BLaER1 treated with 17β-estradiol and CSF1 and Interleukin-3, amounts not matched to agents 10 nM and 100 nM (cell line): ENCODE results near the gene EPHA2.

ENCODE experiments used
- H3K27ac ChIP-seq, 11 experiments: shearing (Covaris generic); formaldehyde crosslinking; 2 replicates each; pipeline ENCODE4 v1.8.1; 2022
- H3K27me3 ChIP-seq, 11 experiments: shearing (Covaris generic); formaldehyde crosslinking; 2 replicates each; pipeline ENCODE4 v1.8.1; 2022
- H3K36me3 ChIP-seq, 11 experiments: shearing (Covaris generic); formaldehyde crosslinking; 2 replicates each; pipeline ENCODE4 v1.8.1; 2022
- H3K4me1 ChIP-seq, 10 experiments: shearing (Covaris generic); formaldehyde crosslinking; 2 replicates each; pipeline ENCODE4 v1.8.1; 2022
- H3K4me2 ChIP-seq, 11 experiments: shearing (Covaris generic); formaldehyde crosslinking; 2 replicates each; pipeline ENCODE4 v1.8.1; 2022
- H3K4me3 ChIP-seq, 10 experiments: shearing (Covaris generic); formaldehyde crosslinking; 2 replicates each; pipeline ENCODE4 v1.8.1; 2022
- H3K9ac ChIP-seq, 11 experiments: shearing (Covaris generic); formaldehyde crosslinking; 2 replicates each; pipeline ENCODE4 v1.8.1; 2022
- H3K9me3 ChIP-seq, 11 experiments: shearing (Covaris generic); formaldehyde crosslinking; replicated peaks in 1 of 11; 2 replicates each; pipeline ENCODE4 v1.8.1; 2022
- H4K20me1 ChIP-seq, 11 experiments: shearing (Covaris generic); formaldehyde crosslinking; 2 replicates each; pipeline ENCODE4 v1.8.1; 2022
- Cebpa-rat ChIP-seq, 11 experiments: shearing (Covaris generic); IDR thresholded peaks; 2 replicates each; pipeline ENCODE4 v1.8.1; 2022

EPHA2 gene

DNA sequence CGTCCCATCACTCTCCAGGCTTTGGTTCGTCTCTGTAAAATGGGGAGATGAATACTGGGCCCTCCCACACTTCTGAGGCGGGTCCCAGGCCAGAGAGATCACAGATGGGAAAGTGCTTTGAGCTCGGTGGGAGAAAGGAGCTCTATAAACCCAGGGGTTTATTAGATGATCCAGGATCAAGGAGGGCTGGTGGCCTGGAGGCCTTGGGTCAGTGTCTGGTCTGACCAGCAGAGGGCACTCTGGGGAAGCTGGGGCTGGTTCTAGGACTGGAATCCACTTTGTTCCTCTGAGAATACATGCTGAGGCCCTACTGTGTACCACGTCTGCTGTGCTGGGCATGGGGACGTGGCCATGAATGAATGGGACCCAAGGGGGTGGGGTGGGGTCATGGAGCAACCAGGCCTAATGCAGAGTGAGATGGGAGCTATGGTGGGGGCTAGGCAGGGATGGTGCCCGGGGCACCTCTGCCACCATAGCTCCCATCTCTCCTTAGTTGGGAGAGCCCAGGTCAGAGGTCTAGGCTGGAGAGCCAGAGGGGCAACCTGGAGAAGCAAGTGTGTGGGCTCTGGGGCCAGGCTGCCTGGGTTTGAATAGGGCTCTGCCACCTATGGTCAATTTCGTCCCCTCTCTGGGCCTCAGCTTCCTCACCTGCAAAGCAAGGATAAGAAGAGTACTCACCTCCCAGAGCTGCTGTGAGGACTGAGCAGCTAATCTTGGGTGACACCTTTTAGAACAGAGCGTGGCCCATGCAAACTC lies 73.4 kb downstream of the EPHA2 start:
- Histone ChIP-seq H3K4me1 (peaks cover 9 to 20% (median 14%) of the 10 kb centered on the region in 10 experiments), H3K9me3 (no peaks in the 10 kb centered on the region), H3K9ac (peak overlapping the region in 1 of 11 experiments; percentile 41; a peak in 2 of 22 replicates), H3K4me3 (no peak overlapping the region), H3K27ac (no peak overlapping the region), H4K20me1 (peaks cover 0 to 6% (median 0%) of the 10 kb centered on the region in 11 experiments; a peak in 1 of 22 replicates), H3K27me3 (no peaks in the 10 kb centered on the region), H3K36me3 (no peaks in the 10 kb centered on the region), H3K4me2 (no peak overlapping the region)
- TF ChIP-seq Cebpa-rat (IDR thresholded peaks at IDR 0.05), result no peak

DNA sequence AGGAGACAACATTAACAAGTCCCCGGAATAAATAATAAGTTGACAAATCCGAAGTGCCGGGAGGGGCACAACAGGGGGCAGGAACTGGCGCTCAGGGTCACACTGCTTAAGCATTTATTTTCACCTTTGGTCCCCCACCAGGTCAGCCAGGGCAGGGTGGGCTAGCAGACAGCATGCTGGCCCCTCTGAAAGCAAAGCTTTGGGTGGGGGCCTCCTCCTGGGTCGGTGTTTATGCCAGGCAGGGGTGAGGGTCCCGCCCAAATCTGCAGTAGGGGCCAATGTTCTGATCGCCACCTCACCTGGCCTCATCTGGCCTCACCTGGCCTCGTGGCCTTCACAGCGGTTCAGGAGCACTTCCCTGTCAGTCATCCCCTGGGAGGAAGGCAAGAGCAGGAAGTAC lies 74.2 kb downstream of the EPHA2 start:
- Histone ChIP-seq H3K4me2 (no peak overlapping the region), H3K27me3 (no peaks in the 10 kb centered on the region), H3K36me3 (no peaks in the 10 kb centered on the region), H3K4me1 (peaks cover 8 to 18% (median 14%) of the 10 kb centered on the region in 10 experiments; a peak in 18 of 20 replicates), H4K20me1 (peaks cover 0 to 6% (median 0%) of the 10 kb centered on the region in 11 experiments; a peak in 3 of 22 replicates), H3K9ac (0 out of 22 replicates have a peak overlapping the region, but pooled peaks of 1 of the 11 experiments have one; percentile 41), H3K27ac (no peak overlapping the region), H3K4me3 (no peak overlapping the region), H3K9me3 (no peaks in the 10 kb centered on the region)
- TF ChIP-seq Cebpa-rat (IDR thresholded peaks at IDR 0.05), result no peak

DNA sequence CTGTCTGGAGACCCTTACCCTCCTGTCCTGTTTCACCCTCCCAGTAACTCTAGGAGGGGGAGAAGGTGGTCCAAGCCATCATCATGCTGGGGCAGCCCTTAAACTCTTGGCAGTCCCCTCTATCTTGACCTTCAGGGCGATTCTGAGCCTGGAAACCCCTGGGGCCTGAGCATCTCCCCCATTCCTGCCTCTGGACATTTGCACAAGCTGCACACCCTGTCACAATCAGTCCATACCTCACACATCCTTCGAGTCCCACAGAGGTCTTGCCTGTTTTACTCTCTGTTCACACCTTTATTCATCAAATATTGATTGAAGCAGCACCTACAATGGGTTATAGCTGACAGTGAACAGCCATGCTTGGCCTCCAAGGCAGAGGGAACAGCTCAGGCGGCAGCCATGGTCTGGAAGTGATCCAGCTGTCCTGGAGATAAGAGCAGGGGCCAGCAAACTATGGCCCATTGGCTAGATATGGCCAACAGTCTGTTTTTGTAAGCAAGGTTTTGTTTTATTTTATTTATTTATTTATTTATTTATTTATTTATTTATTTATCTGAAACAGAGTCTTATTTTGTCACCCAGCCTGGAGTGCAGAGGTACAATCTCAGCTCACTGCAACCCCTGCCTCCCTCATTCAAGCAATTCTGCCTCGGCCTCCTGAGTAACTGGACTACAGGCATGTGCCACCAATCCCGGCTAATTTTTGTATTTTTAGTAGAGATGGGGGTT lies 75.3 kb downstream of the EPHA2 start:
- no peak overlapping the region for H3K4me2 ChIP-seq
- H3K27ac ChIP-seq, result no peak overlapping the region
- no peaks in the 10 kb centered on the region for H3K27me3 ChIP-seq
- TF ChIP-seq Cebpa-rat (IDR thresholded peaks at IDR 0.05), result no peak
- peaks cover 0 to 11% (median 0%) of the 10 kb centered on the region in 11 experiments; a peak in 4 of 22 replicates for H4K20me1 ChIP-seq
- no peak overlapping the region for H3K9ac ChIP-seq
- peaks cover 4 to 16% (median 9%) of the 10 kb centered on the region in 10 experiments; a peak in 18 of 20 replicates for H3K4me1 ChIP-seq
- H3K9me3 ChIP-seq, result no peaks in the 10 kb centered on the region
- no peak overlapping the region for H3K4me3 ChIP-seq
- H3K36me3 ChIP-seq, result no peaks in the 10 kb centered on the region

DNA sequence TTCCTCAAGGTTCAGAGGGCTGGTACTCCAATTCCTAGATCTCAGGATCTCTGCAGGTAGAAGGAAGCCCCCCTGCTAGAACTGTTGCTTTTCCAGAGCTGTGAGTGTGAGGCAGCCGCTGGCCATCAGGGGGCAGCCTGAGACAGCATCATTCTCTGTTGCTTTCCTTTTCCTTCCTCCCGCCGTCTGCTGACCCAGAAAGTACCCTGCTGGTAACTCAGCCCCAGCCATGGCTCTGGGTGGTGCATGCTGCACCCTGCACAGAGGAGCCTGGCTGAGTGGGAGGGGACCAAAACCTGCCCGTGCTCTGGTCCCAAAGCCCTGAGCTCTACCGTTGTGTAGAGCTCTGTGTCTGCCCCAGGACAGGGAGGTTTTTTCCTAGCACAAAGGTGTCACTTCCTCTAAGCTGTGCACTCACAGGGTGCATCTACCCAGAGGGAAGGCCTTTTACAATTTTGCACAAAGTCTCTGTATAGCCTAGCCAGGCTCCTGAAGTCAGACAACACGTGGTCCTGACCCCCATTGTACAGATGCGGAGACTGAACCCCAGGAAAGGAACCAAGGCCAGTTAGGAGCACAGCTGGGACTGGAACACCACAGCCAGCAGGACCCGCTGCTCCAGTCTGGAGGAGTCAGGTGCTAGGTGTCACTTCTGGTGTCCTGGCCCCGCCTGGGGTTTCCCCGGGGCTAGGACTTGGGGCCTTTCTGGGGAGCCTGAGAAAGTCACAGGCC lies 76.8 kb downstream of the EPHA2 start:
- H3K27ac ChIP-seq, result no peak overlapping the region
- H3K9me3 ChIP-seq, result no peaks in the 10 kb centered on the region
- H3K4me1 ChIP-seq, result peaks cover 0 to 15% (median 6%) of the 10 kb centered on the region in 10 experiments; a peak in 12 of 20 replicates
- peaks cover 0 to 11% (median 0%) of the 10 kb centered on the region in 11 experiments; a peak in 4 of 22 replicates for H4K20me1 ChIP-seq
- H3K27me3 ChIP-seq, result peaks cover 0 to 5% (median 2%) of the 10 kb centered on the region in 11 experiments; a peak in 15 of 22 replicates
- no peak for TF ChIP-seq Cebpa-rat (IDR thresholded peaks at IDR 0.05)
- H3K4me2 ChIP-seq, result peak overlapping the region; percentile 27 to 69 (median 57)
- H3K4me3 ChIP-seq, result no peak overlapping the region
- no peaks in the 10 kb centered on the region for H3K36me3 ChIP-seq
- H3K9ac ChIP-seq, result peak overlapping the region in 1 of 11 experiments; percentile 14; a peak in 1 of 22 replicates

DNA sequence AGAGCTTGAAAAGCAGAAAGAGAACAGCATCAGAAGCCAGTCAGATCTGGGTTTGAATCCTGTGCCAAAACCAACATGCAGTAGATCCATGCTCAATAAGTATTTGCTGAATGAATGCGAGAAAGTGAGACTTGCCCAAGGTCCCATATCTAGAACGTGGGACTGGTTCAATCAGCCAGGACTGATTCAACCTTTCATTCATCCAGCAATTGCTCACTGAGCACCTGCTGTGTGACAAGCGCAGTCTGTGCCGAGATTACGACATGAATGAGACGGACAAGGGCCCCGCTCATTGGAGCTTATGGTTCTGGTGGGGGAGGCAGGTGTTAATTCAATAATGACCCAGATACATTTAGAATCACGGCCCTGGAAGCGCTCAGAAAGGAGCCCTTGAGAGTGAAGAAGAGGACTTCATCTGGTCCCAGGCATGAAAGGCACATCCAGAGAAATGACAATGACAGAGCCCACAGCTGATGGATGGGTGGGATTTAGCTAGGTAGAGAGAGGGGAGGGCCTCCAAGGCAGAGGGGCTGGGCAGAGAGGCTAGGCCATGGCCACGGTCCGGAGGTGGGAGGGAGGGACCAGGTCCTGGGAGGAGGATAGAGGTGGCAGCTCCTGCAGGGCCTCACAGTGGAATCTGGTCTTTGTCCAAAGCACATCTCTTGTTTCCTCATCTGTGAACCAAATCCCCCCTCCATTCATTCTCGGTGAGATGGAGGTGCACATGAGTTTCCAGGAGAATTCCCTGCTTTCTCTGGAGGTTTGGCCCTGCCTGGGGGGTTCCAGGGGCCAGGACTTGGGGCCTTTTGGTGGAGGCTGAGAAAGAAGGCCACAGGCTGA lies 78.2 kb downstream of the EPHA2 start:
- Histone ChIP-seq H3K4me3 (no peak overlapping the region), H3K4me1 (peaks cover 4 to 28% (median 16%) of the 10 kb centered on the region in 10 experiments; a peak in 15 of 20 replicates), H3K4me2 (no peak overlapping the region), H4K20me1 (peaks cover 0 to 16% (median 0%) of the 10 kb centered on the region in 11 experiments; a peak in 6 of 22 replicates), H3K27me3 (peaks cover 11 to 20% (median 17%) of the 10 kb centered on the region in 11 experiments), H3K9me3 (no peaks in the 10 kb centered on the region), H3K9ac (peak overlapping the region in 1 of 11 experiments; percentile 4; a peak in 1 of 22 replicates), H3K36me3 (no peaks in the 10 kb centered on the region), H3K27ac (no peak overlapping the region)
- TF ChIP-seq Cebpa-rat (IDR thresholded peaks at IDR 0.05), result no peak

DNA sequence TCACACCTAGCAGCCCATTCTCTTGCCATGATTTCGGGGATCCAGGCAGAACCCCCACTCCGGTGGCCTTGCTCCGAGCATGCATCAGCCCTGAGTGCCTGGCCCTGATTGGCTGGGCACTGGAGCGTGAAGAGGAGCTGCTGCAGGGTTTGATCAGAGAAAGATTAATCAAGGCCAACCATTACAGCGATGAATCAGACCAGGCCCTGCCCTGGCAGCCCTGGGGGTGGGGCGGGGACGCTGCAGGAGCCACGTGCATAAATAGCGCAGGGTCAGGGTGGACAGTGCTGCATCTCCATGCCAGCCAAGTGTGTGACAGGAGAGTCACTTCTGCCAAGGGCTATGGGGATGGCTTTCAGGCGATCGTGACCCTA lies 79.0 kb downstream of the EPHA2 start:
- Histone ChIP-seq H4K20me1 (peaks cover 0 to 24% (median 5%) of the 10 kb centered on the region in 11 experiments; a peak in 9 of 22 replicates), H3K9me3 (no peaks in the 10 kb centered on the region), H3K4me3 (no peak overlapping the region), H3K36me3 (no peaks in the 10 kb centered on the region), H3K9ac (peak overlapping the region in 2 of 11 experiments; percentile 4 to 30; a peak in 2 of 22 replicates), H3K4me2 (0 out of 22 replicates have a peak overlapping the region, but pooled peaks of 1 of the 11 experiments have one; percentile 13), H3K27ac (no peak overlapping the region), H3K27me3 (peaks cover 19 to 28% (median 25%) of the 10 kb centered on the region in 11 experiments), H3K4me1 (peaks cover 4 to 36% (median 16%) of the 10 kb centered on the region in 10 experiments; a peak in 15 of 20 replicates)
- TF ChIP-seq Cebpa-rat (IDR thresholded peaks at IDR 0.05), result no peak

DNA sequence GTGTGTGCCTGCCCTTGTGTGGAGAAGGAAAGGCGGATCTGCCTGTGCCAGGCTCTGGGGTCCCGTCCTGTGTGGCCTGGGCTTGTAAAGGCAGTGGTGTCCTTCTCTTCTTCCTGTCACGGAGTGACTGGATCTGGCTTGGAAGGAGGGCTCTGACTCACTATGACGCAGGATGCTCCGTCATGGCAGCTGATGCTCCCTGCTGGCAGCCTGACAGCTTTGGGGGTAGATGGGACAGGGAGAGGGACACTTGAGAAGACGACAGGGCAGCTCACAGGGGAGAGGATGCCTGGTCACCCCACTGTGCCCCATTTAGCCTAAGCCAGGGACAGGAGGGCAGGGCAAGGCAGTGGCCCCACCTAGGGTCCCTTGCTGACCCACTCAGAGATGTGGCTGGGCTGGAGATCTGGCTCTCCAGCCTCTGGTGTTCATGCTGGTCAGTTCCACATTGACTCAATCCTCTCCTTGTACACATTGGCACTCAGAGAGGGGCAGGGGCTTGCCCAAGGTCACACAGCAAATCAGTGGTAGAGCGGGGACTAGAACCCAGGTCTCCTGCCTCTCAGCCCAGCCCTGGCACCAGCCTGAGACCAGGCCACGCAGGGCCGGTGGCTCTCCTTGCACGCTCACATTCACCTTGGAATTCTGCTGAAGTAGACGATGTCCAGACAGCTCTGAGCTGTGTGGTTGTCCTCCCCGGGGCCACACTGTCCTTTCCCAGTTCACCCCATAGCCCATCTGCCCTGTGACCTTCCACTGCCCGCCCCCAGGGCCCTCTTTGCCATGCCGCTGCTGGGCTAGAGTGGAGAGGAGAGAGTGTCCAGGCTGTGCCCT lies 79.6 kb downstream of the EPHA2 start:
- Histone ChIP-seq H3K4me1 (peaks cover 4 to 37% (median 16%) of the 10 kb centered on the region in 10 experiments; a peak in 15 of 20 replicates), H4K20me1 (peaks cover 0 to 30% (median 5%) of the 10 kb centered on the region in 11 experiments; a peak in 9 of 22 replicates), H3K36me3 (no peaks in the 10 kb centered on the region), H3K4me2 (0 out of 22 replicates have a peak overlapping the region, but pooled peaks of 1 of the 11 experiments have one; percentile 13), H3K9ac (peak overlapping the region in 2 of 11 experiments; percentile 17 to 30; a peak in 1 of 22 replicates), H3K9me3 (no peaks in the 10 kb centered on the region), H3K27ac (no peak overlapping the region), H3K4me3 (no peak overlapping the region), H3K27me3 (peaks cover 22 to 34% (median 30%) of the 10 kb centered on the region in 11 experiments)
- no peak for TF ChIP-seq Cebpa-rat (IDR thresholded peaks at IDR 0.05)
